ENCODE measurements around the gene DSCAM.
"Not testable (repeated sequence)": the region's sequence is repeated elsewhere in the genome, so short reads cannot be mapped to it uniquely, and the experiment has no call there.

Gene DSCAM

GRCh38 chr21:40276001-40276400, 571.0 kb downstream of the DSCAM start:
- DNase-seq: no peak

GRCh38 chr21:40272037-40272436, 574.9 kb downstream of the DSCAM start:
- DNase-seq: no peak

DNA sequence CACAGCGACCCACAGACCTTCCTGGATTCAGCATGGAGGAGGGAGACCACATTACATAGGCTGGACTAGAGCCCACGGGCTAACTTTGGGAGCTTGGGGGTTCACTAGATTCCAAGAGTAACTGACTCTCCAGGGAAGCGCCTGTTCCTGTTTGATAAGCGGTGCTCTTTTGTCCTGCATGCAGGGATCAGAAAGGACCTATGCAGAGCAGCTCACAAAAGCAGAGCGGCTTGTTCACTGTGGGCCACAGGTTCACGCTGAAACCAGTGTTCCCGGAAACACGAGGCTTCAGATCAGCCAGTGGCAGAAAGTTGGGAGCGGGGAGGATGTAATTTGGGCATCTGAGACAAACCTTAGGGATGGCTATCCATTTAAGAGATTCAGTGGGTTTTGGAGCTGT, 575.8 kb downstream of the DSCAM start:
- no peak for DNase-seq

DNA sequence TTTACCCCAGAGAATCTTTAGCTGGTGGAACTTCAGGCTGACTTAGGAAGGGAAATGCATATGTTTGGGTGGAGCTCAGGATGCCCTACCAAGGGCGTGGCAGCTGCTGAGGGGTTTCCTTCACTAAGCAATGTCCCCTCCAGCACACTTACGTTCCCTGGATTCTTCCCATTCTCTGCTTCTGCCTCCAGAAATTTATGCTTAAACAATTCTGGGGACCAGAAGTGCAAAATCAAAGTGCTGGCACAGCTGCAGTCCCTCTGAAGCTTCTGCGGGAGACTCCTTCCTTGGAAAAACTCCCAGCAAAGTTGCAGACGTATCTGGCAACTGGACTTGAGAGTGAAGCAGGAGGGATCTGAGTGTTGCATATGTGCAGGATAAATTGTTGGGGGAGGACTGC, 576.9 kb downstream of the DSCAM start:
- DNase-seq: no peak

DNA sequence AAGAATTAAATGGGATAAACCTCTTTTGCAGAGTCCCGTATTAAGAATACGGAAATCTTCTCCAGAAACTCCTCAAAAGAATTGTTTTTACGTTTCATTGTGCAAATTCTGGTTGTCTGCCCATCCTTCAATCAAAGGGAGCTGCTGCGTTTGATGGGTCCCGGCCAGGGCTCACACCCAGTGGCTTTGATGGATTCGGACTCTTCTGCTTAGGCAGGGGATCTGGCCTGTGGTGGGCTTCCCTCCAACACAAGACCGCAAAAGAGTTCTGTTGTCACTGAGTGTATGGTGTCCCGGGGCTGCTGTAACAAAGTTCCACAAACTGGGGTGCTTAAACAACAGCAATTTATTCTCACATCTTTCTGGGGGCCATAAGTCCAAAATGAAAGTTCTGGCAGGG, 577.7 kb downstream of the DSCAM start:
- no peak for DNase-seq

GRCh38 chr21:40258456-40258855, 588.5 kb downstream of the DSCAM start:
- DNase-seq: not testable (repeated sequence)

- no peak for DNase-seq
Measured at GRCh38 chr21:40257342-40257741, 589.6 kb downstream of the DSCAM start.

DNA sequence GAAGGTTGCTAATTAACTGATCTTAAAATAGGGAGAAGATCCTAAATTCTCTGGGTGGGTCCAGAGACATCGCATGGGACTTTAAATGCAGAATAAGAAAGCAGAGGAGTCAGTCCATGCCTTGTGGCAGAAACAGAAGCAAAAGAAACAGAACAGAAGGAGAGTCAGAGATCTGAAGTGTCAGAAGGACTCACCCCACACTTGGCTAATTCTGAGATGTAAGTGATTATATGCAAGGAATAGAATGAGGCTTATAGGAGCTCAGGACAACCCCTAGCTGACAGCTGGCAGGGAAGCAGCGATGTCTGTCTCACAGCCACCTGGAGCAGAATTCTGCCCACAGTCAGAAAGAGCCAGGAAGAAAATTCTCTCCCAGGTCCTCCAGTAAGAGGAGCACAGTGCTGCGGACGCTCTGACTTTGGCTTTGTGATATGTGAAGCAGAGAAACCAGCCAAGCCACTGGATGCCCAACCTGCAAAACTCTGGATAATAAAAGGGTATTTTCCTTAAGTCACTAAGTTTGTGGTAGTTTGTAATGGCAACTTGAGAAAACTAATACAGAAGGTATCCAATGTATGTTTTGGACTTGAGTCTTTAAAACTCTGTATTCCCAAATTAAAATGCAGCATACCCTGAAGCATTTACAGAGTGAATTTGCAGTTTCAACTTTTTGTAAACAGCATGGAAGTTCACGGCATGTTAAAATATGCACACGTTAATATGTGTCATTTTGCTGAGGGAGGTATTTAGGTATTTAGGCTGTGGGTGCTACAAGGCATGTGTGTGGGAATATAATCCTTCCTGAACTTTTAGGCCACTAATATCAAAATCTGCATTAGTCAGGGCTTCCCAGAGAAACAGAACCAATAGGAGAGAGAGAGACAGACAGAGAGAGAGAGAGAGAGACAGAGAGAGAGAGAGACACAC, 591.2 kb downstream of the DSCAM start:
- DNase-seq: no peak

- no peak for DNase-seq
Measured at GRCh38 chr21:40254540-40255465, 592.2 kb downstream of the DSCAM start.

- no peak for DNase-seq
Measured at GRCh38 chr21:40253112-40253511, 593.8 kb downstream of the DSCAM start.

- DNase-seq: no peak
Measured at GRCh38 chr21:40250514-40251294, 596.3 kb downstream of the DSCAM start.

GRCh38 chr21:40244981-40245380, 602.0 kb downstream of the DSCAM start:
- no peak for DNase-seq

GRCh38 chr21:40243685-40244084, 603.3 kb downstream of the DSCAM start:
- DNase-seq: no peak

DNA sequence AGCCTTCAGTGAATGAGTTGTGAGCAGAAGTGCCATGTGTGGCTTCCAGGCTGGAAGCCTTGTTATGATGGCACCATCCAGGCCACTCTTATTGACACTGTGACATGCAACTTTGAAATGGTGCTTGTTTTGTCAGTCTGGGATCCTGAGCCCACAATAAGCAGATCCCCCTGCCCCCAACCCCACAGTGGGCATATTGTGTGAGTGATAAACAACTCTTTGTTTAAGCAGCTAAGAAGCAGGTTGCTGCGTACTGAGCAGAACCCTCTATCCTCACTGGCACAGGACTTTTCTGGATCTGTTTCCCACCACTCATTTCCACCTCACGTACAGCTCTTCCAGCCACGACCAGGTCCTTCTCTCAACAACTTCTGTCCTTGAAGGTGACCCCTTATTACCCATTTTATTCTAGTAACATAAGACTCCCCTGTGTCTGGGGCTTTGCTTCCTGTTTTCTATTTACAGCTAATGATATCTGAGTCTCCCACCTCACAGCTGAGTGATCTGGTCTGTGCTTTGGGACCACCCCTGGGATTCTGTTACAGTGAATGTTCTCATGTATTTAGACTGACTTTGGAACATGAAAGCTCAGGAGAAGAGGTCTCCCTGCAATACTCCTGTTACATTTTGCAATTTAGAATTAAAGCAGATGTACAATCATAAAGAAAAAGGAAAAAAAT, 604.2 kb downstream of the DSCAM start:
- DNase-seq: no peak

GRCh38 chr21:40235528-40235927, 611.4 kb downstream of the DSCAM start:
- no peak for DNase-seq

- DNase-seq: no peak
Measured at GRCh38 chr21:40231979-40232378, 615.0 kb downstream of the DSCAM start.

- no peak for DNase-seq
Measured at GRCh38 chr21:40227096-40227495, 619.9 kb downstream of the DSCAM start.

- no peak for DNase-seq
Measured at GRCh38 chr21:40215941-40216340, 631.0 kb downstream of the DSCAM start.

GRCh38 chr21:40210251-40210650, 636.7 kb downstream of the DSCAM start:
- no peak for DNase-seq

DNA sequence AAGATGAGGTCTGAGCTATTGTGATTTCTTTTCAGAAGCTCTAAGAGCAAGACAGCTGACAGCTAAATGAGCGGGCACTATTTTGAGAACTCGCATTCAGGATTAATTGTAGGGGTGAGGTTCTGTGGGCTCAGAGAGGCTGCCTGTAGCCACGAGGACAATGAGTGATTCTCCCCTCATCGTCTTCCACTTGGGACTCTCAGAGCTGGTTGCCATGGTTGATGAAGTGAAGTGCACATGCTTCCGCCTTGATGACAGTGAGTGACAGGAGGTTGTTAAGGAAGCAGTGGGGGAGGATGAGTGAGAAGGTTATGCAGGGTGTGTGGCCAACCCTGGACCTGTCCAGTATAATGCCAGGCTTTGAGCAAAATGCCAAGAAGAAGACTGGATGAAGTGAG, 638.0 kb downstream of the DSCAM start:
- no peak for DNase-seq

DNA sequence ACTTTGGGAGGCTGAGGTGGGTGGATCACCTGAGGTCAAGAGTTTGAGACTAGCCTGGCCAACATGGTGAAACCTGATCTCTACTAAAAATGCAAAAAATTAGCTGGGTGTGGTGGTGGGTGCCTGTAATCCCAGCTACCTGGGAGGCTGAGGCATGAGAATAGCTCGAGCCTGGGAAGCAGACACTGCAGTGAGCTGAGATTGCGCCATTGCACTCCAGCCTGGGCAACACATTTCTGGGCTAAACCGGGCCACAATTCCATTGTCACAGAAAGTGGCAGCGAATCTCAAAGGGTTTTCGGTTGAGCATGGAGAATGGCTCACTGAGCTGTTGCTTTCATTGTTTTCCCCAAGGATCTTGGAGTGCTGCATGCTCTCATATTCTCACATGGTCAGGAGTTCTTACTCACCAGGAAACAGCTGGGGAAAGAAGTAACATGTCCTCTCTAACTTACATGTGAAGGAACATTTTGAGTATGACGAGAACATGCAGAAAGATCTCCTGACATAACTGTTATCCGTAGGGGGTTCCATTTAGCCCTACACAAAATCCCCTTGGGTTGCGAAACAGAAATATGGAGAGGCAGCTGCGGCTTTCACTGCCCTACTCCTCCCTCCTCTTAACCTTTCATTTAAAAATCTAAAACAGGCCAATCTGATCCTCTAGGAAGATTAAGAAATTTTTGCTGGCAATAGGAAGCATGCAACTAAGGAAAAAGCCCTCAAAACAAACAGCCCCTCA, 638.6 kb downstream of the DSCAM start:
- no peak for DNase-seq

DNA sequence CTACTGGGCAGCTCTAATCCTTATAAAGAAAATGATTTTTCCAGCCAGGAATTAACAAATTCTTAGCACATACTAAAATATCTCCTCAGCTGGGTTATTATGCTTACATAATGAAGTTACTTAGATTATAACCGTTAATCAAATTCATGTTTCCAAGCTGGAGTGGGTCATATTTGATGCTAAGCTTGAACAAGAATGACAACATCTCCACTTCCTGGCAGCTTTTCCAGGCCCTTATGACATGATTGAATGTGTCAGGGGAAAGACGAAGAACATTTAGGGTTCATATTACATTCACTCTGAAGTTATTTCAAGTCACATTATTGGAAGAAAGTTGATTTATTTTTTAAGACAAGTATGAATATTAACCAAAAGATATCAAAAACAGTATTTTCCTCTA, 646.0 kb downstream of the DSCAM start:
- DNase-seq: no peak

Data from CD4-positive, alpha-beta T cell treated with Interferon alpha-2 for 1 hour (primary cell).